Epidermal melanocyte (primary cell): ENCODE measurements around the gene CUX1.
"Not testable (repeated sequence)": the region's sequence is repeated elsewhere in the genome, so short reads cannot be mapped to it uniquely, and the experiment has no call there.

Source experiments
- DNase-seq: peaks from one replicate; pipeline ENCODE4 v3.0.0; 2011; ENCODE audit warnings: low spot score; ENCODE audit not compliant: insufficient read length

CUX1 gene

GRCh38 chr7:102203218-102203617, 385.8 kb downstream of the CUX1 start:
- no peak for DNase-seq

GRCh38 chr7:102204212-102204611, 386.8 kb downstream of the CUX1 start:
- DNase-seq: no peak

- DNase-seq: no peak
These were observed 388.5 kb downstream of the CUX1 start for GRCh38 chr7:102205915-102206314.

- DNase-seq: no peak
These were observed 391.4 kb downstream of the CUX1 start for GRCh38 chr7:102208826-102209225.

- no peak for DNase-seq
These were observed 393.4 kb downstream of the CUX1 start for GRCh38 chr7:102210787-102211186.

GRCh38 chr7:102211590-102212550, 394.4 kb downstream of the CUX1 start:
- no peak for DNase-seq

- DNase-seq: no peak
These were observed 397.1 kb downstream of the CUX1 start for GRCh38 chr7:102214477-102215072.

GRCh38 chr7:102215256-102215655, 397.8 kb downstream of the CUX1 start:
- DNase-seq: no peak

GRCh38 chr7:102215711-102216110, 398.3 kb downstream of the CUX1 start:
- no peak for DNase-seq

- DNase-seq: no peak
These were observed 399.3 kb downstream of the CUX1 start for GRCh38 chr7:102216573-102217314.

GRCh38 chr7:102220229-102220850, 402.9 kb downstream of the CUX1 start:
- DNase-seq: no peak

GRCh38 chr7:102220960-102221800, 403.8 kb downstream of the CUX1 start:
- DNase-seq: no peak

- no peak for DNase-seq
These were observed 404.5 kb downstream of the CUX1 start for GRCh38 chr7:102221961-102222360.

GRCh38 chr7:102222445-102222844, 405.0 kb downstream of the CUX1 start:
- DNase-seq: no peak

- DNase-seq: no peak
These were observed 405.8 kb downstream of the CUX1 start for GRCh38 chr7:102223184-102223583.

- no peak for DNase-seq
These were observed 407.6 kb downstream of the CUX1 start for GRCh38 chr7:102225025-102225424.

GRCh38 chr7:102227371-102227770, 409.9 kb downstream of the CUX1 start:
- no peak for DNase-seq

GRCh38 chr7:102228935-102229334, 411.5 kb downstream of the CUX1 start:
- no peak for DNase-seq

GRCh38 chr7:102230162-102230561, 412.7 kb downstream of the CUX1 start:
- DNase-seq: not testable (repeated sequence)

GRCh38 chr7:102230593-102230992, 413.2 kb downstream of the CUX1 start:
- DNase-seq: no peak
